ENCODE results near the gene HEG1.

DNA sequence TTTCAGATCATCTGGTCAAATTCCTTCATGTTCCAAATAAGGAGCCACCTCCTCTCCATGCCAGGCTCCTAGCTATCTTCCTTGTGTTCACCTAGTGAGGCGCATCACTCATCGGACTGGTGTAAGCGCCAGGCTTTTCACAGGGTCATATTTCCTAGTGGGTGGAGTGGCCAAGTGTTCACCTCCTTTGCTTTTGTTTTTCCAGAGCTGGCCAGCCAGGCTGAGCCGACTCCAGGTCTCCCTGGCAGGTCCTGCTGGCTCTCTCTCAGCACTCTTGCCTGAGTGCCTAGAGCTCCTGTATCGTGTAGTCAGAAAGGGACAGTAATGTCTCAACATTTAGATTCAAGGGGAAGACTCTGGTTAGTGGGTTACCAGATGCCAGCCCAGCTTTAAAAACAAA, 31.0 kb downstream of the HEG1 start:
- TF ChIP-seq, protein P1, sequence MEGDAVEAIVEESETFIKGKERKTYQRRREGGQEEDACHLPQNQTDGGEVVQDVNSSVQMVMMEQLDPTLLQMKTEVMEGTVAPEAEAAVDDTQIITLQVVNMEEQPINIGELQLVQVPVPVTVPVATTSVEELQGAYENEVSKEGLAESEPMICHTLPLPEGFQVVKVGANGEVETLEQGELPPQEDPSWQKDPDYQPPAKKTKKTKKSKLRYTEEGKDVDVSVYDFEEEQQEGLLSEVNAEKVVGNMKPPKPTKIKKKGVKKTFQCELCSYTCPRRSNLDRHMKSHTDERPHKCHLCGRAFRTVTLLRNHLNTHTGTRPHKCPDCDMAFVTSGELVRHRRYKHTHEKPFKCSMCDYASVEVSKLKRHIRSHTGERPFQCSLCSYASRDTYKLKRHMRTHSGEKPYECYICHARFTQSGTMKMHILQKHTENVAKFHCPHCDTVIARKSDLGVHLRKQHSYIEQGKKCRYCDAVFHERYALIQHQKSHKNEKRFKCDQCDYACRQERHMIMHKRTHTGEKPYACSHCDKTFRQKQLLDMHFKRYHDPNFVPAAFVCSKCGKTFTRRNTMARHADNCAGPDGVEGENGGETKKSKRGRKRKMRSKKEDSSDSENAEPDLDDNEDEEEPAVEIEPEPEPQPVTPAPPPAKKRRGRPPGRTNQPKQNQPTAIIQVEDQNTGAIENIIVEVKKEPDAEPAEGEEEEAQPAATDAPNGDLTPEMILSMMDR (CRISPR knock-in tag; IDR thresholded peaks at IDR 0.05): no peak
- no peak for TF ChIP-seq RXRA (CRISPR knock-in tag; IDR thresholded peaks at IDR 0.05)
- TF ChIP-seq, protein P2, sequence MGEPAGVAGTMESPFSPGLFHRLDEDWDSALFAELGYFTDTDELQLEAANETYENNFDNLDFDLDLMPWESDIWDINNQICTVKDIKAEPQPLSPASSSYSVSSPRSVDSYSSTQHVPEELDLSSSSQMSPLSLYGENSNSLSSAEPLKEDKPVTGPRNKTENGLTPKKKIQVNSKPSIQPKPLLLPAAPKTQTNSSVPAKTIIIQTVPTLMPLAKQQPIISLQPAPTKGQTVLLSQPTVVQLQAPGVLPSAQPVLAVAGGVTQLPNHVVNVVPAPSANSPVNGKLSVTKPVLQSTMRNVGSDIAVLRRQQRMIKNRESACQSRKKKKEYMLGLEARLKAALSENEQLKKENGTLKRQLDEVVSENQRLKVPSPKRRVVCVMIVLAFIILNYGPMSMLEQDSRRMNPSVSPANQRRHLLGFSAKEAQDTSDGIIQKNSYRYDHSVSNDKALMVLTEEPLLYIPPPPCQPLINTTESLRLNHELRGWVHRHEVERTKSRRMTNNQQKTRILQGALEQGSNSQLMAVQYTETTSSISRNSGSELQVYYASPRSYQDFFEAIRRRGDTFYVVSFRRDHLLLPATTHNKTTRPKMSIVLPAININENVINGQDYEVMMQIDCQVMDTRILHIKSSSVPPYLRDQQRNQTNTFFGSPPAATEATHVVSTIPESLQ (CRISPR knock-in tag; conservative IDR thresholded peaks at IDR 0.05): no peak
- TF ChIP-seq ZNF274 (CRISPR knock-in tag; IDR thresholded peaks at IDR 0.05): no peak
- TF ChIP-seq, protein P3, sequence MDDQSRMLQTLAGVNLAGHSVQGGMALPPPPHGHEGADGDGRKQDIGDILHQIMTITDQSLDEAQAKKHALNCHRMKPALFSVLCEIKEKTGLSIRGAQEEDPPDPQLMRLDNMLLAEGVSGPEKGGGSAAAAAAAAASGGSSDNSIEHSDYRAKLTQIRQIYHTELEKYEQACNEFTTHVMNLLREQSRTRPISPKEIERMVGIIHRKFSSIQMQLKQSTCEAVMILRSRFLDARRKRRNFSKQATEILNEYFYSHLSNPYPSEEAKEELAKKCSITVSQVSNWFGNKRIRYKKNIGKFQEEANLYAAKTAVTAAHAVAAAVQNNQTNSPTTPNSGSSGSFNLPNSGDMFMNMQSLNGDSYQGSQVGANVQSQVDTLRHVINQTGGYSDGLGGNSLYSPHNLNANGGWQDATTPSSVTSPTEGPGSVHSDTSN (CRISPR knock-in tag; IDR thresholded peaks at IDR 0.05; ENCODE audit: borderline replicate concordance): no peak
- no peak for TF ChIP-seq EZH2 (conservative IDR thresholded peaks at IDR 0.05; ENCODE audit: low read depth, low read length)
- TF ChIP-seq RAD21 (CRISPR knock-in tag; IDR thresholded peaks at IDR 0.05): no peak
- TF ChIP-seq, protein P4, sequence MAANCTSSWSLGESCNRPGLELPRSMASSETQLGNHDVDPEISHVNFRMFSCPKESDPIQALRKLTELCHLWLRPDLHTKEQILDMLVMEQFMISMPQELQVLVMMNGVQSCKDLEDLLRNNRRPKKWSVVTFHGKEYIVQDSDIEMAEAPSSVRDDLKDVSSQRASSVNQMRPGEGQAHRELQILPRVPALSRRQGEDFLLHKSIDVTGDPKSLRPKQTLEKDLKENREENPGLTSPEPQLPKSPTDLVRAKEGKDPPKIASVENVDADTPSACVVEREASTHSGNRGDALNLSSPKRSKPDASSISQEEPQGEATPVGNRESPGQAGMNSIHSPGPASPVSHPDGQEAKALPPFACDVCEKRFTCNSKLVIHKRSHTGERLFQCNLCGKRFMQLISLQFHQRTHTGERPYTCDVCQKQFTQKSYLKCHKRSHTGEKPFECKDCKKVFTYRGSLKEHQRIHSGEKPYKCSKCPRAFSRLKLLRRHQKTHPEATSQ (CRISPR knock-in tag; IDR thresholded peaks at IDR 0.05; ENCODE audit: borderline replicate concordance): no peak
- no peak for TF ChIP-seq AHR (CRISPR knock-in tag; IDR thresholded peaks at IDR 0.05)
- TF ChIP-seq HNF4G (IDR thresholded peaks at IDR 0.05; ENCODE audit: borderline replicate concordance, low read depth, low read length): no peak
- TF ChIP-seq HNF4G (CRISPR knock-in tag; IDR thresholded peaks at IDR 0.05; ENCODE audit: borderline replicate concordance, low read depth): no peak
- TF ChIP-seq SMC3 (IDR thresholded peaks at IDR 0.05; ENCODE audit: low read length): no peak
- TF ChIP-seq RFX5 (IDR thresholded peaks at IDR 0.05; ENCODE audit: low read depth, low read length): no peak
- TF ChIP-seq ZBTB1 (CRISPR knock-in tag; IDR thresholded peaks at IDR 0.05; ENCODE audit: borderline replicate concordance): no peak

All from HepG2 (cell line).